Astrocyte (in vitro differentiated cells and primary cell): ENCODE data around the gene SLC25A30.

Source experiments
- EZH2 ChIP-seq: IDR thresholded peaks from 2 replicates; pipeline ENCODE4 v1.6.1; 2012; ENCODE audit warnings: mild to moderate bottlenecking, low read length, inconsistent platforms; ENCODE audit not compliant: insufficient read depth
- TF ChIP-seq, protein P1 (sequence below): IDR thresholded peaks from 2 replicates; pipeline ENCODE4 v1.5.1; 2011; ENCODE audit warnings: low read depth, mild to moderate bottlenecking, inconsistent platforms, low read length, moderate library complexity; ENCODE audit not compliant: insufficient read depth

DNA sequence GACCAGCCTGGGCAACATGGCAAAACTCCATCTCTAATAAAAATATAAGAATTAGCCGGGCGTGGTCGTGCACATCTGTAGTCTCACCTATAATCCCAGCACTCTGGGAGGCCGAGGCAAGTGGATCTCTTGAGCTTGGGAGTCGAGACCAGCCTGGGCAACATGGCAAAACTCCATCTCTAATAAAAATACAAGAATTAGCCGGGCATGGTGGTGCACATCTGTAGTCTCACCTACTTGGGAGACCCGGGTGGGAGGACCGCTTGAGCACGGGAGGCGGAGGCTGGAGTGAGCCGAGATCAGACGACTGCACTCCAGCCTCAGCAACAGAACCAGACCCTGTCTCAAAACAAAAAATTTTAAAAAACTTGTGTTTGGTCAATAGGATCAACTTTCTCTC, 7.7 kb downstream of the SLC25A30 start:
- TF ChIP-seq, protein P1, sequence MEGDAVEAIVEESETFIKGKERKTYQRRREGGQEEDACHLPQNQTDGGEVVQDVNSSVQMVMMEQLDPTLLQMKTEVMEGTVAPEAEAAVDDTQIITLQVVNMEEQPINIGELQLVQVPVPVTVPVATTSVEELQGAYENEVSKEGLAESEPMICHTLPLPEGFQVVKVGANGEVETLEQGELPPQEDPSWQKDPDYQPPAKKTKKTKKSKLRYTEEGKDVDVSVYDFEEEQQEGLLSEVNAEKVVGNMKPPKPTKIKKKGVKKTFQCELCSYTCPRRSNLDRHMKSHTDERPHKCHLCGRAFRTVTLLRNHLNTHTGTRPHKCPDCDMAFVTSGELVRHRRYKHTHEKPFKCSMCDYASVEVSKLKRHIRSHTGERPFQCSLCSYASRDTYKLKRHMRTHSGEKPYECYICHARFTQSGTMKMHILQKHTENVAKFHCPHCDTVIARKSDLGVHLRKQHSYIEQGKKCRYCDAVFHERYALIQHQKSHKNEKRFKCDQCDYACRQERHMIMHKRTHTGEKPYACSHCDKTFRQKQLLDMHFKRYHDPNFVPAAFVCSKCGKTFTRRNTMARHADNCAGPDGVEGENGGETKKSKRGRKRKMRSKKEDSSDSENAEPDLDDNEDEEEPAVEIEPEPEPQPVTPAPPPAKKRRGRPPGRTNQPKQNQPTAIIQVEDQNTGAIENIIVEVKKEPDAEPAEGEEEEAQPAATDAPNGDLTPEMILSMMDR, result no peak
- TF ChIP-seq EZH2, result no peak
